Thyroid gland (tissue), 4 donors: ENCODE measurements around the gene EDC3.

ENCODE experiments used
- CTCF ChIP-seq, 6 experiments: fragments of 200-600 bp in 3 of 6; fragments of 450-650 bp in 3 of 6; sonication (generic) in 3 of 6; IDR thresholded peaks; one replicate each; pipeline ENCODE4 v1.5.1; 2016 to 2019; ENCODE audit warnings: antibody characterized with exemption in 6 of 6, mild to moderate bottlenecking in 2 of 6, inconsistent platforms in 1 of 6, moderate library complexity in 1 of 6
- POLR2A ChIP-seq, 2 donors: fragments of 450-650 bp; IDR thresholded peaks; one replicate each; pipeline ENCODE4 v1.6.1; 2017; ENCODE audit warnings: antibody characterized with exemption in 2 of 2, mild to moderate bottlenecking in 2 of 2, moderate library complexity in 1 of 2

GRCh38 chr15:74663303-74664027, 32.4 kb downstream of the EDC3 start:
- TF ChIP-seq CTCF (IDR thresholded peaks at IDR 0.05) (no peak), POLR2A (IDR thresholded peaks at IDR 0.05) (no peak)
